HepG2 (cell line): ENCODE data around the gene KIF25. TPM values are rescaled to one million over a fixed set of nuclear protein-coding genes. Genes with fewer than 3 reads are reported as not detected.

ENCODE experiments used
- AGO2 ChIP-seq: fragments of 200-400 bp; formaldehyde crosslinking; optimal IDR thresholded peaks from 2 replicates; pipeline ENCODE3; 2017; ENCODE audit warnings: mild to moderate bottlenecking, low read depth, low read length, moderate library complexity
- CCDC6 ChIP-seq: sonication (generic); formaldehyde crosslinking; IDR thresholded peaks from 2 replicates; pipeline ENCODE4 v1.8.1; 2022; ENCODE audit warnings: mild to moderate bottlenecking, missing genetic modification reagents, moderate library complexity
- EHMT2 ChIP-seq: fragments of 200-600 bp; sonication (generic); IDR thresholded peaks from 2 replicates; pipeline ENCODE4 v1.7.0; 2017; ENCODE audit warnings: antibody characterized with exemption, low read depth, low read length, borderline replicate concordance
- GATA4 ChIP-seq: sonication (generic); IDR thresholded peaks from 2 replicates; pipeline ENCODE4 v1.6.1; 2016; ENCODE audit warnings: antibody characterized with exemption, low read depth, borderline replicate concordance
- RFX1 ChIP-seq: fragments of 450-650 bp; IDR thresholded peaks from 2 replicates; pipeline ENCODE4 v1.6.1; 2017
- ZGPAT ChIP-seq: IDR thresholded peaks from 2 replicates; pipeline ENCODE4 v1.6.1; 2016; ENCODE audit warnings: mild to moderate bottlenecking
- ZNF274 ChIP-seq: sonication (generic); formaldehyde crosslinking; IDR thresholded peaks from 2 replicates; pipeline ENCODE4 v1.5.1; 2020; ENCODE audit warnings: mild to moderate bottlenecking, missing genetic modification reagents
- ZNF546 ChIP-seq: sonication (generic); formaldehyde crosslinking; conservative IDR thresholded peaks from 2 replicates; pipeline ENCODE4 v1.8.1; 2023; ENCODE audit warnings: mild to moderate bottlenecking, missing genetic modification reagents
- ZSCAN30 ChIP-seq: sonication (generic); formaldehyde crosslinking; IDR thresholded peaks from 2 replicates; pipeline ENCODE4 v1.5.0; 2020; ENCODE audit warnings: mild to moderate bottlenecking, missing genetic modification reagents
- polyA plus RNA-seq, 8 experiments: library from polyadenylated mRNA; depleted of rRNA in 3 of 8; stranded (reverse) in 7 of 8; unstranded in 1 of 8; fragments of >200 nt; fragmentation: Illumina TruSeq in 4 of 8; extraction: Trizol in 4 of 8; gene quantifications; 2 replicates each; pipeline versions ENCODE4 v1.2.1 to v1.2.3, GENCODE V29; 2011 to 2016; ENCODE audit warnings: low read depth in 4 of 8, missing spikeins in 1 of 8, mixed read lengths in 1 of 8; ENCODE audit not compliant: insufficient read depth in 1 of 8
- total RNA-seq, 5 experiments: library from RNA; depleted of rRNA; stranded (reverse); fragments of >200 nt; fragmentation: Illumina TruSeq; extraction: Trizol; gene quantifications; 2 replicates each; pipeline ENCODE4 v1.2.3, GENCODE V29; 2016; ENCODE audit warnings: low read depth in 1 of 5
- TF ChIP-seq, protein P1 (sequence below): sonication (generic); formaldehyde crosslinking; IDR thresholded peaks from 2 replicates; pipeline ENCODE4 v1.4.0; 2020; ENCODE audit warnings: mild to moderate bottlenecking, missing genetic modification reagents

Gene KIF25
- total and polyA plus RNA-seq, 2 of the 13 experiments (the other 11 are each of a cell fraction or from before 2014, with no cell fraction given), result not detected

DNA sequence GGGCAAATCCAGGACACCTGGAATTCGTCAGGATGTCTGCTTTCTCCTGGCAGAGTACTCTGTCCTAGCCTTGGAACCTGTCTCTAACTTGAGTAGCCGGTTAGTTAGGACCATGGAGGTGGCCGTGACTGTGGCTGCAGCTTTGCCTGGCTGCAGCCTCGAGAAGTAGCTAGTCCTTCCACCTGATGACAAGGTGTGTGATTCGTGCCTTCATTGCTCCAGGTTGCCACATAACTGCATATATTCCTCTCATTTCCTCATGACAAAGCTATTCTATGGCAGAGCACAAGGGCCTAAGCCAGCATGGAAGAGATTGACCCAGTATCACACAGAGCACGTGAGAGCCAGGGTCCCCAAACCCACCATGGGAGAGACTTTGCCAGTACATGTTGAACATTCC is 39.8 kb upstream of the KIF25 start (continued):
- no peak for TF ChIP-seq AGO2
- no peak for TF ChIP-seq ZSCAN30 (CRISPR knock-in tag)
- TF ChIP-seq GATA4, result no peak
- TF ChIP-seq, protein P1, sequence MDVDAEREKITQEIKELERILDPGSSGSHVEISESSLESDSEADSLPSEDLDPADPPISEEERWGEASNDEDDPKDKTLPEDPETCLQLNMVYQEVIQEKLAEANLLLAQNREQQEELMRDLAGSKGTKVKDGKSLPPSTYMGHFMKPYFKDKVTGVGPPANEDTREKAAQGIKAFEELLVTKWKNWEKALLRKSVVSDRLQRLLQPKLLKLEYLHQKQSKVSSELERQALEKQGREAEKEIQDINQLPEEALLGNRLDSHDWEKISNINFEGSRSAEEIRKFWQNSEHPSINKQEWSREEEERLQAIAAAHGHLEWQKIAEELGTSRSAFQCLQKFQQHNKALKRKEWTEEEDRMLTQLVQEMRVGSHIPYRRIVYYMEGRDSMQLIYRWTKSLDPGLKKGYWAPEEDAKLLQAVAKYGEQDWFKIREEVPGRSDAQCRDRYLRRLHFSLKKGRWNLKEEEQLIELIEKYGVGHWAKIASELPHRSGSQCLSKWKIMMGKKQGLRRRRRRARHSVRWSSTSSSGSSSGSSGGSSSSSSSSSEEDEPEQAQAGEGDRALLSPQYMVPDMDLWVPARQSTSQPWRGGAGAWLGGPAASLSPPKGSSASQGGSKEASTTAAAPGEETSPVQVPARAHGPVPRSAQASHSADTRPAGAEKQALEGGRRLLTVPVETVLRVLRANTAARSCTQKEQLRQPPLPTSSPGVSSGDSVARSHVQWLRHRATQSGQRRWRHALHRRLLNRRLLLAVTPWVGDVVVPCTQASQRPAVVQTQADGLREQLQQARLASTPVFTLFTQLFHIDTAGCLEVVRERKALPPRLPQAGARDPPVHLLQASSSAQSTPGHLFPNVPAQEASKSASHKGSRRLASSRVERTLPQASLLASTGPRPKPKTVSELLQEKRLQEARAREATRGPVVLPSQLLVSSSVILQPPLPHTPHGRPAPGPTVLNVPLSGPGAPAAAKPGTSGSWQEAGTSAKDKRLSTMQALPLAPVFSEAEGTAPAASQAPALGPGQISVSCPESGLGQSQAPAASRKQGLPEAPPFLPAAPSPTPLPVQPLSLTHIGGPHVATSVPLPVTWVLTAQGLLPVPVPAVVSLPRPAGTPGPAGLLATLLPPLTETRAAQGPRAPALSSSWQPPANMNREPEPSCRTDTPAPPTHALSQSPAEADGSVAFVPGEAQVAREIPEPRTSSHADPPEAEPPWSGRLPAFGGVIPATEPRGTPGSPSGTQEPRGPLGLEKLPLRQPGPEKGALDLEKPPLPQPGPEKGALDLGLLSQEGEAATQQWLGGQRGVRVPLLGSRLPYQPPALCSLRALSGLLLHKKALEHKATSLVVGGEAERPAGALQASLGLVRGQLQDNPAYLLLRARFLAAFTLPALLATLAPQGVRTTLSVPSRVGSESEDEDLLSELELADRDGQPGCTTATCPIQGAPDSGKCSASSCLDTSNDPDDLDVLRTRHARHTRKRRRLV, result no peak
- no peak for TF ChIP-seq RFX1
- TF ChIP-seq ZNF546 (CRISPR knock-in tag), result no peak
- TF ChIP-seq EHMT2, result no peak
- TF ChIP-seq CCDC6 (CRISPR knock-in tag), result no peak
- TF ChIP-seq ZNF274, result no peak
- no peak for TF ChIP-seq ZGPAT
